ENCODE measurements around the gene NSUN6.
A peak's percentile ranks its signal among the peaks of the same experiment; 100 is the strongest.

NSUN6 gene, protein sequence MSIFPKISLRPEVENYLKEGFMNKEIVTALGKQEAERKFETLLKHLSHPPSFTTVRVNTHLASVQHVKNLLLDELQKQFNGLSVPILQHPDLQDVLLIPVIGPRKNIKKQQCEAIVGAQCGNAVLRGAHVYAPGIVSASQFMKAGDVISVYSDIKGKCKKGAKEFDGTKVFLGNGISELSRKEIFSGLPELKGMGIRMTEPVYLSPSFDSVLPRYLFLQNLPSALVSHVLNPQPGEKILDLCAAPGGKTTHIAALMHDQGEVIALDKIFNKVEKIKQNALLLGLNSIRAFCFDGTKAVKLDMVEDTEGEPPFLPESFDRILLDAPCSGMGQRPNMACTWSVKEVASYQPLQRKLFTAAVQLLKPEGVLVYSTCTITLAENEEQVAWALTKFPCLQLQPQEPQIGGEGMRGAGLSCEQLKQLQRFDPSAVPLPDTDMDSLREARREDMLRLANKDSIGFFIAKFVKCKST

DNA sequence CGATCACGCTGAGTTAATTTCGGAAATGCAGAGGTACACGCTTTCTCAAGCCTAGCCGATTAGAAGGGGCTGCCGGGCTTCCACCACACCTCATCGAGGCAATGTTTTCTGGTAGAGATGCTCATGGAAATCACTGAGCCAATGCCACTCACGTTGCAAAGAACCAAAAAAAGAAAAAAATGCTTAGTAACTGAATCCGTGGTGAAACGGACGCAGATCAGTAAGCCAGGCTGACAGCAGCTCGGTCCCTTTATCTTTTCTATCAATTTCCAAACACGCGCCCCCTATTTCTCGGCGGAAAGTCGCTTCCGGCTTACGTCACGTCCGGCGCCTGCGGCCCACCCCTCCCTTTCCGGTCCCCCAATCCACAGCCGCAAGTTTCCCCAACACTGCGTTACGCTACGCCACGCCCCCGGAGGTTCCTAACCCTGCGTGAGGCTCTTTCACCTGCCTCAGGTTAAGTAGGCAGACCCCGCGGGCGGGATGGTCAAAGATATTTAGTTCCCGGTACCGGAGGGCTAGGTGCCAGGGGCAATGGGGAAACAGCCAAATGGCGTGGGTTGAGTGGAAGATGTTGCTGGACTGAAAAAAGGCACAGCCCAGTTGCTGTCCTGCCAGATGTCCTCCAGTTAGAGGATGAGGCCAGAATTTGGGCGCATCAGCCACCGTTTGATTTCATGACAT is at the start of gene NSUN6:
NSUN6 (minus strand) TSS at position 264 of the 684 bp plus-strand sequence. CDS start 384 bp downstream, outside the sequence.
- DNase-seq = peak in 1 of 2 experiments; percentile 60

DNA sequence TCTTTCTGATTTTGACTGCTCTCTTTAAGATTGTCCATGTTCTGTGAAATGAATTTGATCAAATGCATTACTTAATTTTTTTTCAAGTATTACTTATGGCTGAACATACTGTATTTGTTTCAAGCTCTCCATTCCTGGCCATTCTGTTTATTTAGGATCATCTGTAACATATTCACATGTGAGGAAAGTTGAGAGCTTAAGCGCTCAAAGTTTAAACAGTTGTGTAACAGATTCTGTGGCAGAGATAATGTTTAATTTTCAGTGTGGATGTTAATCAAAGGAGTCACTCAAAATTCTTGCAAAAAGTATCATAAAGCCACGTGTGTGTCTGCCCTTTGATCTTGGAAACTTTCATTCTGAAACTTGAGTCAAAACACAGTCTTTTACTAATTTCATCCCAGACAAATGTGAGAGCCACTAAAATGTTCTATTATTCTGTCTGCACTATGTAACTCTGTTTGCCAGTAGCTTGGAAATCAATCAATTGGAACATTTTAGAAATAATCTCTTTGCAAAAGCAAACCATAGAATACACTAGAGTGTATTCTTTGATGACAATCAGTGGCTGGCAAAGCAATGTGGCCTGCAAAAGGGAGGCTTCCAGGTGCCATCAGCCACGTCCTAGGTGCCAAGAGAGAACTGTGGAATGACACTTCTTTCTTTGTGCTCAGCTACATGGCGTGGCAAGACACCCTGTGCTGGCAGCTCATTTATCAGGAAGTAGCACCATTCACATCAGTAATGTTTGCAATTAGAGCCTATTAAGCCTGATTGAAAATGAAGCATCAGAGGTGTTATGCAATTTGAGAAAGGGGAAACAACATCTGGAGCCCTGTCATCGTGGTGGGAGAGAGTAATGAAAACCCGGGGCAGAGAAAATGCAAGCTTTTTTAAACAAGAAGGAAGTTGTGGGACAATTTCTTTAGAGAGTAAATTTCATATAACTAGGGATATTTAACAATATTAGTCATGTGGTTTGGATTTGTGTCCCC is 48.8 kb upstream of the NSUN6 start:
- DNase-seq = no peak

GRCh38 chr10:18690541-18690940 is 39.2 kb upstream of the NSUN6 start:
- DNase-seq = no peak

GRCh38 chr10:18689498-18689897 is 38.1 kb upstream of the NSUN6 start:
- DNase-seq = no peak

DNA sequence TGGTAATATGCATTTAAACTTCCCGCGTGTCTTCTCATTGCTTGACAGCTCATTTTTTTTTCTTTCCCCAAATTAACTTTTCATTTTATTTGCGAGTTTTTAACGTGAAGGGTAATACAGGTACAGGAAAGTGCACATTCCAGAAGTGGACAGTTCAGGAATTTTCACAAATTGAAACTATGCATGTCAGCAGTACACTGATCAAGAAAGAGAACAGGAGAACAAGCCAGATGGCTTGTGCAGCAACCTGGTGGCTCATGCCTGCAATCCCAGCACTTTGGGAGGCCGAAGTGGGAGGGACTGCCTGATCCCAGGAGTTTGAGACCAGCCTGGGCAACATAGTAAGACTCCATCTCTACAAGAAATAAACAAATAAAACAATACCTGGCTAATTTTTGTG is 36.3 kb upstream of the NSUN6 start:
- no peak for DNase-seq

GRCh38 chr10:18687195-18687594 is 35.8 kb upstream of the NSUN6 start:
- no peak for DNase-seq

- no peak for DNase-seq
Measured at GRCh38 chr10:18685555-18685954, 34.2 kb upstream of the NSUN6 start.

DNA sequence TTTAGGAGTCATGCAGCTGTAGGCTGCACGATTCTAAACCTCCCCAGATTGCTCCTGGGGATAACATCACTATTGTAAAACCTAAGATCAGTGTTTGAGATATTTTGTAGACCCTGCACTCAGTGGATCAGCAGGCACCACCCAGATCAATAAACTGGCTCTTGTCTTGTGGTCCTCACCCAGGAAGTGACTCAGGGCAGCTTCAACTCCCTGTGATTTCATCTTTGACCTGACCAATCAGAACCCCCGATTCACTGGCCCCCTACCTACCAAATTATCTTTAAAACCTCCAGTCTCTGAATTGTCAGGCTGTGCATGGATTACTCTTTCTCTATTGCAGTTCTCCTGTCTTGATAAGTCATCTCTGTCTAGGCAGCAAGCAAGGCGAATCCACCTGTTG is 33.6 kb upstream of the NSUN6 start:
- DNase-seq = no peak

GRCh38 chr10:18684416-18684815 is 33.0 kb upstream of the NSUN6 start:
- DNase-seq = no peak

DNA sequence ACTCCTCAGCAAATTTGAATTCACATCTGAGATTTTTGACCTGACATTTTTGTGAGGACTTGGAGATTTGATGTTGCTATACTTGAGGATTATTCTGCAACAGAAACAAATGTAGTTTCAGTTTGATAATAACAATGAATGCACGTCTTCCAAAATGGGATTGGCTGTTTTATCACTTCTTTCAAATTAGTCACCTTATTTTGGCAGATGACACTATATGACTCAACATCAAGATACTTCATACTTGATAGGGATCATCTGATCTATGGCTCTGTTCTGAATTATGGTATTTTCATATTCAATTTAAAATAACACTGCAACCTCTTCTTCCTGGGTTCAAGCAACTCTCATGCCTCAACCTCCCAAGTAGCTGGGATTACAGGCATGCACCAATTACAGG is 32.0 kb upstream of the NSUN6 start:
- DNase-seq = no peak

- DNase-seq = no peak
Measured at GRCh38 chr10:18681971-18682411, 30.6 kb upstream of the NSUN6 start.

DNA sequence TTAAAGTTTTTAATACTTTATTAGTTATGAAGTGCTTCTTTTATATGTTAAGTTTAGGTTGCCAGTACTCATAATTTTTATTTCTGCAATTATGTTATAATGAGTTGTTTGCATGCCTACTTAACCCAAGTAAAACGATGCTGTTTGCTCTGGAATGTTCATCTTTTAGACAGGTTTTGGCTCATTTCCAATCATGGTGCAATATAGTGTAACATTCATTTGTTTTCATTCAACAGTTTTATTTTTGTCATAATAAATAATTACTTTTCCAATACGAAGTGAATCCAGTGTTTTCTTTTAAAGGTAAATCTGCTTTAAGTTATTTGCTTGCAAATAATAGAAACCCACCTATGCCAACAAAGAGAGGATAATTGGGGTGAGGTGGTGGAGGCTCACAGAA is 30.0 kb upstream of the NSUN6 start:
- DNase-seq = no peak

- no peak for DNase-seq
Measured at GRCh38 chr10:18680754-18681153, 29.4 kb upstream of the NSUN6 start.

GRCh38 chr10:18675086-18675801 is 23.9 kb upstream of the NSUN6 start:
- DNase-seq = no peak

GRCh38 chr10:18668026-18668425 is 16.6 kb upstream of the NSUN6 start:
- DNase-seq = no peak

DNA sequence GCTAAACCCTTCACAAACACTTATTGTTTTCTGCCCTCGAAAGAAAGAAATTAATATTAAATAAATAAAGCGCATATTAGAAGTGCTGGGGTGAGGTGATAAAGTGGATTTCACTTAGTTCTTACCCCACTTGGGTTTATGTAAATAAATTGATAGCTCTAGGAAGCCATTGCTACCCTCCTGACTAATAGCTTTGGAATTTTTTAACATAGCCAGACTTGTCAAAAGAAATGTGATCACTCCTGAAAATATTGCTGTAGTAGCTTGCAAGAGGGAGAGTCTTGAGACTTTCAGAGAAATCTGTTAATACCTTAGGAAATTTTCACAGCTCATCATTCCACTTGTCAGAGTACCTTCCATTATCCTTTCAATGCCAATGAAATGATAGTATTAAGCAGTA is 15.4 kb upstream of the NSUN6 start:
- DNase-seq = no peak

GRCh38 chr10:18665815-18666558 is 14.6 kb upstream of the NSUN6 start:
- DNase-seq = no peak

- no peak for DNase-seq
Measured at GRCh38 chr10:18664841-18665478, 13.6 kb upstream of the NSUN6 start.

- no peak for DNase-seq
Measured at GRCh38 chr10:18660816-18661431, 9.5 kb upstream of the NSUN6 start.

GRCh38 chr10:18659819-18660535 is 8.6 kb upstream of the NSUN6 start:
- DNase-seq = no peak
